IPS-NIHi11 (cell line): Measurements from ENCODE around the gene PLCE1.

Experiments used
- DNase-seq: peaks from one replicate; pipeline ENCODE4 v3.0.0; 2012; ENCODE audit warnings: mixed read lengths, low spot score

The PLCE1 gene

GRCh38 chr10:94023906-94024305 lies 30.2 kb downstream of the PLCE1 start:
- no peak for DNase-seq

GRCh38 chr10:94024407-94024806 lies 30.7 kb downstream of the PLCE1 start:
- no peak for DNase-seq

GRCh38 chr10:94025806-94026205 lies 32.1 kb downstream of the PLCE1 start:
- DNase-seq: no peak

GRCh38 chr10:94027197-94027596 lies 33.5 kb downstream of the PLCE1 start:
- DNase-seq: no peak

- no peak for DNase-seq
These were observed 36.2 kb downstream of the PLCE1 start for GRCh38 chr10:94029955-94030354.

GRCh38 chr10:94035982-94036765 lies 42.4 kb downstream of the PLCE1 start:
- no peak for DNase-seq

GRCh38 chr10:94036766-94037033 lies 43.0 kb downstream of the PLCE1 start:
- peak; percentile 28 for DNase-seq

- DNase-seq: no peak
These were observed 43.6 kb downstream of the PLCE1 start for GRCh38 chr10:94037286-94037685.

GRCh38 chr10:94038024-94038423 lies 44.3 kb downstream of the PLCE1 start:
- peak; percentile 16 for DNase-seq

- DNase-seq: no peak
These were observed 47.5 kb downstream of the PLCE1 start for GRCh38 chr10:94041206-94041605.

GRCh38 chr10:94042001-94042833 lies 48.5 kb downstream of the PLCE1 start:
- peak; percentile 32 for DNase-seq

- no peak for DNase-seq
These were observed 49.1 kb downstream of the PLCE1 start for GRCh38 chr10:94042834-94043175.
